Mucosa of stomach (tissue), 1 donor: ENCODE measurements around the gene ZNF654.

Experiments used
- H3K27me3 ChIP-seq: one replicate; pipeline ENCODE4 v1.7.0; 2013; ENCODE audit warnings: mild to moderate bottlenecking, low read length; ENCODE audit not compliant: control insufficient read depth, insufficient read depth
- H3K36me3 ChIP-seq: one replicate; pipeline ENCODE4 v1.7.0; 2013; ENCODE audit warnings: low read length; ENCODE audit not compliant: control insufficient read depth, insufficient read depth
- H3K4me1 ChIP-seq: one replicate; pipeline ENCODE4 v1.7.0; 2013; ENCODE audit warnings: mild to moderate bottlenecking, low read length; ENCODE audit not compliant: control insufficient read depth, insufficient read depth
- H3K4me3 ChIP-seq: one replicate; pipeline ENCODE4 v1.7.0; 2013; ENCODE audit warnings: low read length
- H3K9ac ChIP-seq: one replicate; pipeline ENCODE4 v1.7.0; 2013; ENCODE audit warnings: mild to moderate bottlenecking, low read length, moderate library complexity
- H3K9me3 ChIP-seq: one replicate; pipeline ENCODE4 v1.7.0; 2013; ENCODE audit warnings: mild to moderate bottlenecking, low read length, moderate library complexity; ENCODE audit not compliant: control insufficient read depth
- donor health status: Pancreatic carcinoma.

Gene ZNF654

GRCh38 chr3:88075497-88075896 is 16.4 kb downstream of the ZNF654 start:
- H3K4me3 ChIP-seq: no peak overlapping the region
- no peaks in the 10 kb centered on the region for H3K9me3 ChIP-seq
- no peaks in the 10 kb centered on the region for H3K36me3 ChIP-seq
- no peaks in the 10 kb centered on the region for H3K27me3 ChIP-seq
- no peak overlapping the region for H3K9ac ChIP-seq
- no peaks in the 10 kb centered on the region for H3K4me1 ChIP-seq

GRCh38 chr3:88076712-88077111 is 17.7 kb downstream of the ZNF654 start:
- Histone ChIP-seq H3K27me3 (no peaks in the 10 kb centered on the region), H3K4me1 (no peaks in the 10 kb centered on the region), H3K4me3 (no peak overlapping the region), H3K9me3 (no peaks in the 10 kb centered on the region), H3K36me3 (no peaks in the 10 kb centered on the region), H3K9ac (no peak overlapping the region)

GRCh38 chr3:88078932-88079331 is 19.9 kb downstream of the ZNF654 start:
- no peak overlapping the region for H3K4me3 ChIP-seq

GRCh38 chr3:88082854-88083253 is 23.8 kb downstream of the ZNF654 start:
- no peaks in the 10 kb centered on the region for H3K36me3 ChIP-seq
- H3K4me1 ChIP-seq: peaks cover 7% of the 10 kb centered on the region
- no peak overlapping the region for H3K9ac ChIP-seq
- no peaks in the 10 kb centered on the region for H3K9me3 ChIP-seq
- no peaks in the 10 kb centered on the region for H3K27me3 ChIP-seq
- H3K4me3 ChIP-seq: no peak overlapping the region

More at GRCh38 chr3:88078932-88079331, 19.9 kb downstream of the ZNF654 start:
- H3K36me3 ChIP-seq: no peaks in the 10 kb centered on the region
- peaks cover under 1% of the 10 kb centered on the region for H3K4me1 ChIP-seq
- no peaks in the 10 kb centered on the region for H3K9me3 ChIP-seq
- no peak overlapping the region for H3K9ac ChIP-seq
- H3K27me3 ChIP-seq: no peaks in the 10 kb centered on the region

- H3K4me3 ChIP-seq: no peak overlapping the region
- peaks cover 7% of the 10 kb centered on the region for H3K4me1 ChIP-seq
- H3K9me3 ChIP-seq: no peaks in the 10 kb centered on the region
- H3K27me3 ChIP-seq: no peaks in the 10 kb centered on the region
- no peaks in the 10 kb centered on the region for H3K36me3 ChIP-seq
- H3K9ac ChIP-seq: no peak overlapping the region
Observed at GRCh38 chr3:88084097-88084501, 25.0 kb downstream of the ZNF654 start.

- no peaks in the 10 kb centered on the region for H3K27me3 ChIP-seq
- no peak overlapping the region for H3K4me3 ChIP-seq
- H3K4me1 ChIP-seq: no peaks in the 10 kb centered on the region
- H3K9me3 ChIP-seq: no peaks in the 10 kb centered on the region
- no peaks in the 10 kb centered on the region for H3K36me3 ChIP-seq
- H3K9ac ChIP-seq: no peak overlapping the region
Observed at GRCh38 chr3:88090681-88091080, 31.6 kb downstream of the ZNF654 start.

GRCh38 chr3:88092270-88092669 is 33.2 kb downstream of the ZNF654 start:
- Histone ChIP-seq H3K4me1 (no peaks in the 10 kb centered on the region), H3K27me3 (no peaks in the 10 kb centered on the region), H3K9ac (no peak overlapping the region), H3K4me3 (no peak overlapping the region), H3K9me3 (no peaks in the 10 kb centered on the region), H3K36me3 (no peaks in the 10 kb centered on the region)

- Histone ChIP-seq H3K4me3 (no peak overlapping the region), H3K36me3 (no peaks in the 10 kb centered on the region)
Observed at GRCh38 chr3:88093266-88093665, 34.2 kb downstream of the ZNF654 start.

GRCh38 chr3:88101142-88101541 is 42.1 kb downstream of the ZNF654 start:
- Histone ChIP-seq H3K27me3 (no peaks in the 10 kb centered on the region), H3K9ac (no peak overlapping the region), H3K9me3 (no peaks in the 10 kb centered on the region), H3K36me3 (no peaks in the 10 kb centered on the region), H3K4me1 (no peaks in the 10 kb centered on the region), H3K4me3 (no peak overlapping the region)

More at GRCh38 chr3:88093266-88093665, 34.2 kb downstream of the ZNF654 start:
- no peaks in the 10 kb centered on the region for H3K4me1 ChIP-seq
- H3K9me3 ChIP-seq: no peaks in the 10 kb centered on the region
- no peak overlapping the region for H3K9ac ChIP-seq
- no peaks in the 10 kb centered on the region for H3K27me3 ChIP-seq

GRCh38 chr3:88105325-88105724 is 46.3 kb downstream of the ZNF654 start:
- no peaks in the 10 kb centered on the region for H3K4me1 ChIP-seq
- no peak overlapping the region for H3K9ac ChIP-seq
- H3K4me3 ChIP-seq: no peak overlapping the region
- no peaks in the 10 kb centered on the region for H3K9me3 ChIP-seq
- no peaks in the 10 kb centered on the region for H3K36me3 ChIP-seq
- no peaks in the 10 kb centered on the region for H3K27me3 ChIP-seq

- Histone ChIP-seq H3K9ac (no peak overlapping the region), H3K9me3 (no peaks in the 10 kb centered on the region), H3K27me3 (no peaks in the 10 kb centered on the region)
Observed at GRCh38 chr3:88112289-88112688, 53.2 kb downstream of the ZNF654 start.

GRCh38 chr3:88113311-88114162 is 54.5 kb downstream of the ZNF654 start:
- H3K4me1 ChIP-seq: no peaks in the 10 kb centered on the region
- no peaks in the 10 kb centered on the region for H3K27me3 ChIP-seq
- no peaks in the 10 kb centered on the region for H3K36me3 ChIP-seq
- H3K4me3 ChIP-seq: no peak overlapping the region
- H3K9ac ChIP-seq: no peak overlapping the region
- no peaks in the 10 kb centered on the region for H3K9me3 ChIP-seq

More at GRCh38 chr3:88112289-88112688, 53.2 kb downstream of the ZNF654 start:
- Histone ChIP-seq H3K4me1 (no peaks in the 10 kb centered on the region), H3K4me3 (no peak overlapping the region), H3K36me3 (no peaks in the 10 kb centered on the region)
